Sigmoid colon (tissue), 4 donors: ENCODE data around the gene REXO2.

Experiments
- CTCF ChIP-seq, 4 experiments: fragments of 450-650 bp in 3 of 4; fragments of 200-600 bp in 1 of 4; IDR thresholded peaks; one replicate each; pipeline ENCODE4 v1.5.1; 2016 to 2019; ENCODE audit warnings: antibody characterized with exemption in 4 of 4, mild to moderate bottlenecking in 3 of 4, moderate library complexity in 2 of 4
- EP300 ChIP-seq, 4 donors: sonication (generic); formaldehyde crosslinking; IDR thresholded peaks; one replicate each; pipeline ENCODE4 v1.6.1; 2017; ENCODE audit warnings: antibody characterized with exemption in 4 of 4
- POLR2A ChIP-seq, 2 donors: fragments of 450-650 bp; IDR thresholded peaks; one replicate each; pipeline ENCODE4 v1.6.1; 2016; ENCODE audit warnings: antibody characterized with exemption in 2 of 2, mild to moderate bottlenecking in 2 of 2, moderate library complexity in 2 of 2

- TF ChIP-seq EP300 (IDR thresholded peaks at IDR 0.05) (no peak), CTCF (IDR thresholded peaks at IDR 0.05) (no peak), POLR2A (IDR thresholded peaks at IDR 0.05) (no peak)
These were observed 13.0 kb upstream of the REXO2 start for GRCh38 chr11:114426280-114426679.
